GM19035 (cell line): ENCODE measurements around the gene PDE4DIP.
"Not testable (repeated sequence)": the region's sequence is repeated elsewhere in the genome, so short reads cannot be mapped to it uniquely, and the experiment has no call there.

Experiments used
- ATAC-seq: cut with Tn5 transposase; IDR thresholded peaks from one replicate; pipeline ENCODE4 v1.9.1; 2021; ENCODE audit not compliant: unreplicated experiment

The PDE4DIP gene

DNA sequence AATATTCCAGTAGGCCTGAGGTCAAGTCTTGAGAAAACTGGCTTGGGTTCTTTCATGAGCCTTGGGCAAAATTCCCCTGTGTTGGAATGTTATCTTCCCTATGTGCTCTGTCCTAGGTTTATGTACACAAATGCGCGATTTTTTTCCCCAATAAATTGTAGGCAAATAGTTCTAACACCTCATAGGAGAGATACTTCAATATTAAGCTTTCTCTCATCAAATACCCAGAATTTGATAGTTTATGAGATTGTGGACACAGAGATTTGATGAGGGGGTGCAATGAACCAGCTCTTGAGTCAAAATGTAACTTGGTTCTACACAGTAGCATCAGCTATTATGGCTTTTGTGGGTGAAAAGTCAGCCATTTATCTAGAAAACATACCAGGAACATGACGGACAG, 220.4 kb downstream of the PDE4DIP start:
- not testable (repeated sequence) for ATAC-seq

DNA sequence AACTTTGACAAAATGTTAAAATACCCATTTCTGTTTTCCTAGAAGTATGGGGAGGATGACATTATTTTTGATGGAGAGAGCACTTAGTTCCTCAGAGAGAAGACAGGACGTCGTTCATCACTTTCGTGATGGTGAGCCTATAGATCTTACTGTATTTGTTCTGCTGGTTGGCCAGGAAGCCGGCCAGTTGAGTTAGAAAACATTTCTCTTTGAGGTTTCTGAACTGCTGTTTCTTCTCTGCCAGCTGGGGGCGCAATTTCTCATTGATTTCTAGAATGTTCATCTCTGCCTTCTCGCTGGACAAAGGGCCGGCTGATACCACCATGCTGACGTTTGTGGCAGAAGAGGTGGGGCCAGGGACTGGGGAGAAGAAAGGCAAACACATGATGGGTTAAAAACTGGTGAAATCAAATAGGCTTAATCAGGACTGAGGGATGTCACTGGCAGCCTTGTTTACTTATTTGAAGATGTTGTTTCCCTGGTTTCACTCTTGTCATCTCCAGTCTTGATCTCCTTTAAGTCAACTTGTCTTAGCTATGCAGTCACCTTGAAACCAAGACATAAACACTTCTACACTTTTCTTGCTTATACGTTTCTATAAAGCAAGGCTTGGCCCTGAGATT, 231.4 kb downstream of the PDE4DIP start:
- ATAC-seq: not testable (repeated sequence)
